Fibroblast of lung (primary cell): Measurements from ENCODE around the gene NECAB3. TPM values are rescaled to one million over a fixed set of nuclear protein-coding genes. Genes with fewer than 3 reads are reported as not detected.

Source experiments
- DNase-seq, 2 donors: peaks; one replicate each; pipeline versions ENCODE4 v3.0.0 to v3.0.0-alpha.2; 2010; ENCODE audit warnings: low read depth in 2 of 2
- H2AFZ ChIP-seq: 2 replicates; pipeline ENCODE4 v1.5.1; 2012; ENCODE audit warnings: low read length, control low read depth, inconsistent platforms
- H3K27ac ChIP-seq: 2 replicates; pipeline ENCODE4 v1.5.1; 2011; ENCODE audit warnings: low read length, control low read depth; ENCODE audit not compliant: insufficient read depth
- H3K27me3 ChIP-seq: 2 replicates; pipeline ENCODE4 v1.5.1; 2011; ENCODE audit warnings: mild to moderate bottlenecking, low read length; ENCODE audit not compliant: control insufficient read depth, insufficient read depth
- H3K36me3 ChIP-seq: 2 replicates; pipeline ENCODE4 v1.5.1; 2011; ENCODE audit warnings: low read length; ENCODE audit not compliant: control insufficient read depth, insufficient read depth
- H3K4me1 ChIP-seq: 2 replicates; pipeline ENCODE4 v1.5.1; 2011; ENCODE audit warnings: low read length; ENCODE audit not compliant: control insufficient read depth, insufficient read depth; ENCODE audit errors: extremely low read depth
- H3K4me2 ChIP-seq: 2 replicates; pipeline ENCODE4 v1.5.1; 2011; ENCODE audit warnings: low read length, control low read depth; ENCODE audit not compliant: insufficient read depth; ENCODE audit errors: extremely low read depth
- H3K4me3 ChIP-seq, 4 experiments: fragments of 200-600 bp in 1 of 4; sonication (generic) in 1 of 4; replicated peaks in 1 of 4; 2 replicates each; pipeline ENCODE4 v1.5.1; 2011 to 2016; ENCODE audit warnings: low read length in 4 of 4, low read depth in 3 of 4, mild to moderate bottlenecking in 3 of 4, control low read depth in 2 of 4, inconsistent platforms in 1 of 4, mixed read lengths in 1 of 4; ENCODE audit not compliant: insufficient read depth in 1 of 4; ENCODE audit errors: control extremely low read depth in 1 of 4
- H3K79me2 ChIP-seq: 2 replicates; pipeline ENCODE4 v1.5.1; 2012; ENCODE audit warnings: mild to moderate bottlenecking, low read length, inconsistent platforms; ENCODE audit not compliant: control insufficient read depth, insufficient read depth
- H3K9ac ChIP-seq: 2 replicates; pipeline ENCODE4 v1.5.1; 2011; ENCODE audit warnings: mild to moderate bottlenecking, low read length, control low read depth; ENCODE audit not compliant: insufficient read depth
- H3K9me3 ChIP-seq: 2 replicates; pipeline ENCODE4 v1.5.1; 2012; ENCODE audit warnings: low read depth, low read length; ENCODE audit not compliant: control insufficient read depth, insufficient read depth
- H4K20me1 ChIP-seq: 2 replicates; pipeline ENCODE4 v1.5.1; 2011; ENCODE audit warnings: low read length; ENCODE audit not compliant: control insufficient read depth, insufficient read depth; ENCODE audit errors: extremely low read depth
- CTCF ChIP-seq, 2 donors: IDR thresholded peaks in 1 of 2; conservative IDR thresholded peaks in 1 of 2; 1 replicate in 1 of 2; 2 replicates in 1 of 2; pipeline ENCODE4 v1.5.1; 2011 to 2012; ENCODE audit warnings: low read length in 2 of 2, control low read depth in 1 of 2, inconsistent platforms in 1 of 2, low read depth in 1 of 2, mild to moderate bottlenecking in 1 of 2
- EZH2 ChIP-seq: IDR thresholded peaks from 2 replicates; pipeline ENCODE4 v1.5.1; 2012; ENCODE audit warnings: low read length, control low read depth, mild to moderate bottlenecking; ENCODE audit errors: missing control alignments
- polyA plus RNA-seq, 2 donors: library from polyadenylated mRNA; depleted of rRNA in 1 of 2; stranded (reverse) in 1 of 2; unstranded in 1 of 2; fragments of >200 nt; gene quantifications; 2 replicates each; pipeline ENCODE4 v1.2.1, GENCODE V29; 2011 to 2012; ENCODE audit warnings: missing spikeins in 1 of 2
- total RNA-seq: library from RNA; depleted of rRNA; stranded (reverse); fragments of >200 nt; gene quantifications from 2 replicates; pipeline ENCODE4 v1.2.1, GENCODE V29; 2014

NECAB3 gene
- total and polyA plus RNA-seq, 2 donors (not counting 1 experiment from before 2014, with no cell fraction given): 5.1 to 20.5 TPM

GRCh38 chr20:33650753-33651561 is 23.3 kb downstream of the NECAB3 start:
- Histone ChIP-seq H3K27ac (no peak overlapping the region), H3K4me3 (no peak overlapping the region), H3K4me2 (no peak overlapping the region), H4K20me1 (no peaks in the 10 kb centered on the region), H3K9me3 (no peaks in the 10 kb centered on the region), H2AFZ (no peak overlapping the region), H3K27me3 (no peaks in the 10 kb centered on the region), H3K79me2 (no peaks in the 10 kb centered on the region), H3K36me3 (no peaks in the 10 kb centered on the region), H3K9ac (no peak overlapping the region), H3K4me1 (peaks cover 2% of the 10 kb centered on the region)
- no peak for DNase-seq
- TF ChIP-seq CTCF (conservative IDR thresholded peaks at IDR 0.05 in 1 of 2, IDR thresholded peaks at IDR 0.05 in 1 of 2; ENCODE audit: low read depth in 1 of 2, low read length in 2 of 2): no peak
- TF ChIP-seq EZH2: no peak

GRCh38 chr20:33650111-33650752 is 24.0 kb downstream of the NECAB3 start:
- peaks cover 2% of the 10 kb centered on the region for H3K4me1 ChIP-seq
- no peak overlapping the region for H3K4me3 ChIP-seq
- H3K4me2 ChIP-seq: no peak overlapping the region
- no peaks in the 10 kb centered on the region for H3K27me3 ChIP-seq
- no peak overlapping the region for H3K27ac ChIP-seq
- no peak for TF ChIP-seq EZH2
- TF ChIP-seq CTCF (conservative IDR thresholded peaks at IDR 0.05 in 1 of 2, IDR thresholded peaks at IDR 0.05 in 1 of 2; ENCODE audit: low read depth in 1 of 2, low read length in 2 of 2): no peak
- H4K20me1 ChIP-seq: no peaks in the 10 kb centered on the region
- H3K9ac ChIP-seq: no peak overlapping the region
- no peak overlapping the region for H2AFZ ChIP-seq
- no peaks in the 10 kb centered on the region for H3K79me2 ChIP-seq
- DNase-seq: no peak
- H3K9me3 ChIP-seq: no peaks in the 10 kb centered on the region
- peaks cover 1% of the 10 kb centered on the region for H3K36me3 ChIP-seq

GRCh38 chr20:33649201-33649681 is 25.0 kb downstream of the NECAB3 start:
- H4K20me1 ChIP-seq: no peaks in the 10 kb centered on the region
- DNase-seq: peak in 1 of 2 donors; percentile 66
- H3K4me1 ChIP-seq: peaks cover 2% of the 10 kb centered on the region

More at GRCh38 chr20:33649201-33649681, 25.0 kb downstream of the NECAB3 start:
- Histone ChIP-seq H3K36me3 (peaks cover 3% of the 10 kb centered on the region), H3K27me3 (no peaks in the 10 kb centered on the region), H2AFZ (no peak overlapping the region), H3K4me2 (peak overlapping the region; percentile 56), H3K9me3 (no peaks in the 10 kb centered on the region), H3K79me2 (no peaks in the 10 kb centered on the region), H3K9ac (no peak overlapping the region), H3K27ac (no peak overlapping the region), H3K4me3 (no peak overlapping the region)
- TF ChIP-seq EZH2: no peak
- no peak for TF ChIP-seq CTCF (conservative IDR thresholded peaks at IDR 0.05 in 1 of 2, IDR thresholded peaks at IDR 0.05 in 1 of 2; ENCODE audit: low read depth in 1 of 2, low read length in 2 of 2)
